HepG2 (cell line): ENCODE data around the gene SCYGR8. TPM values are rescaled to one million over a fixed set of nuclear protein-coding genes. Genes with fewer than 3 reads are reported as not detected.

ENCODE experiments used
- ADNP ChIP-seq: sonication (generic); formaldehyde crosslinking; IDR thresholded peaks from 2 replicates; pipeline ENCODE4 v1.4.0; 2020; ENCODE audit warnings: missing genetic modification reagents
- DDIT3 ChIP-seq: sonication (generic); formaldehyde crosslinking; IDR thresholded peaks from 2 replicates; pipeline ENCODE4 v1.4.0; 2020; ENCODE audit warnings: mild to moderate bottlenecking, missing genetic modification reagents
- HDAC2 ChIP-seq: sonication (generic); formaldehyde crosslinking; IDR thresholded peaks from 2 replicates; pipeline ENCODE4 v1.4.0; 2020; ENCODE audit warnings: missing genetic modification reagents
- HMG20A ChIP-seq: IDR thresholded peaks from 2 replicates; pipeline ENCODE4 v1.6.1; 2016; ENCODE audit warnings: borderline replicate concordance
- MBNL3 ChIP-seq: fragments of 250-450 bp; sonication (Bioruptor Pico); conservative IDR thresholded peaks from 2 replicates; pipeline ENCODE4 v1.8.0; 2022; ENCODE audit warnings: mild to moderate bottlenecking, inconsistent platforms
- THYN1 ChIP-seq: sonication (generic); formaldehyde crosslinking; IDR thresholded peaks from 2 replicates; pipeline ENCODE4 v1.8.1; 2023; ENCODE audit warnings: low read depth, mild to moderate bottlenecking, moderate library complexity, missing genetic modification reagents, borderline replicate concordance
- YEATS4 ChIP-seq: sonication (generic); formaldehyde crosslinking; IDR thresholded peaks from 2 replicates; pipeline ENCODE4 v1.4.0; 2020; ENCODE audit warnings: missing genetic modification reagents, borderline replicate concordance
- ZKSCAN5 ChIP-seq: sonication (generic); formaldehyde crosslinking; IDR thresholded peaks from 2 replicates; pipeline ENCODE4 v1.5.1; 2020; ENCODE audit warnings: mild to moderate bottlenecking, missing genetic modification reagents
- ZNF329 ChIP-seq: sonication (generic); formaldehyde crosslinking; IDR thresholded peaks from 2 replicates; pipeline ENCODE4 v1.9.0; 2021; ENCODE audit warnings: low read depth, mild to moderate bottlenecking, missing genetic modification reagents
- ZNF839 ChIP-seq: sonication (generic); formaldehyde crosslinking; IDR thresholded peaks from 2 replicates; pipeline ENCODE4 v1.4.0; 2020; ENCODE audit warnings: missing genetic modification reagents, mild to moderate bottlenecking, borderline replicate concordance
- ZSCAN22 ChIP-seq: sonication (generic); formaldehyde crosslinking; IDR thresholded peaks from 2 replicates; pipeline ENCODE4 v1.4.0; 2020; ENCODE audit warnings: mild to moderate bottlenecking, missing genetic modification reagents
- polyA plus RNA-seq, 8 experiments: library from polyadenylated mRNA; depleted of rRNA in 3 of 8; stranded (reverse) in 7 of 8; unstranded in 1 of 8; fragments of >200 nt; fragmentation: Illumina TruSeq in 4 of 8; extraction: Trizol in 4 of 8; gene quantifications; 2 replicates each; pipeline versions ENCODE4 v1.2.1 to v1.2.3, GENCODE V29; 2011 to 2016; ENCODE audit warnings: low read depth in 4 of 8, missing spikeins in 1 of 8, mixed read lengths in 1 of 8; ENCODE audit not compliant: insufficient read depth in 1 of 8
- total RNA-seq, 5 experiments: library from RNA; depleted of rRNA; stranded (reverse); fragments of >200 nt; fragmentation: Illumina TruSeq; extraction: Trizol; gene quantifications; 2 replicates each; pipeline ENCODE4 v1.2.3, GENCODE V29; 2016; ENCODE audit warnings: low read depth in 1 of 5
- TF ChIP-seq, protein P1 (sequence below): sonication (generic); formaldehyde crosslinking; IDR thresholded peaks from 2 replicates; pipeline ENCODE4 v1.4.0; 2020; ENCODE audit warnings: mild to moderate bottlenecking, missing genetic modification reagents, borderline replicate concordance
- TF ChIP-seq, protein P2 (sequence below): IDR thresholded peaks from 2 replicates; pipeline ENCODE4 v1.6.1; 2016

SCYGR8 gene
- total and polyA plus RNA-seq, 2 of the 13 experiments (the other 11 are each of a cell fraction or from before 2014, with no cell fraction given) = not detected

DNA sequence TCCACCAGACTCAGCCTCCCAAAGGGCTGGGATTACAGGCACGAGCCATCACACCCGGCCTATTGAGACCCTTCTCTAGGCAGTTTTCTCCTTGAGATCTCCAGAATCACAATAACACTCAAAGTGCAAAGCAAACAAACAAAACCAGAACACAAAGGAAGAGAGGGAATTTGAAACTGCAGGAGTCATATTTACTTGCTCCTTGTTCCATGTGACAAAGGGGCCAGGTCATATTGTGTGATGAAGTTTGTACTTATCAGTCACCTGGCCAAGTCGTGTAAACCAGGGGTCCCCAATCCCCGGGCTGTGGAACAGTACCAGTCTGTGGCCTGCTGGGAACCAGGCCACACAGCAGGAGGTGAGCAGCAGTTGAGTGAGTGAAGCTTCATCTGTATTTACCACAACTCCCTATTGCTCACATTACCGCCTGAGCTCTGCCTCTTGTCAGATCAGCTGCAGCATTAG, 26.5 kb downstream of the SCYGR8 start (continued):
- TF ChIP-seq, protein P1, sequence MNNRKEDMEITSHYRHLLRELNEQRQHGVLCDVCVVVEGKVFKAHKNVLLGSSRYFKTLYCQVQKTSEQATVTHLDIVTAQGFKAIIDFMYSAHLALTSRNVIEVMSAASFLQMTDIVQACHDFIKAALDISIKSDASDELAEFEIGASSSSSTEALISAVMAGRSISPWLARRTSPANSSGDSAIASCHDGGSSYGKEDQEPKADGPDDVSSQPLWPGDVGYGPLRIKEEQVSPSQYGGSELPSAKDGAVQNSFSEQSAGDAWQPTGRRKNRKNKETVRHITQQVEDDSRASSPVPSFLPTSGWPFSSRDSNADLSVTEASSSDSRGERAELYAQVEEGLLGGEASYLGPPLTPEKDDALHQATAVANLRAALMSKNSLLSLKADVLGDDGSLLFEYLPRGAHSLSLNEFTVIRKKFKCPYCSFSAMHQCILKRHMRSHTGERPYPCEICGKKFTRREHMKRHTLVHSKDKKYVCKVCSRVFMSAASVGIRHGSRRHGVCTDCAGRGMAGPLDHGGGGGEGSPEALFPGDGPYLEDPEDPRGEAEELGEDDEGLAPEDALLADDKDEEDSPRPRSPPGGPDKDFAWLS = no peak
- TF ChIP-seq ZKSCAN5 (CRISPR knock-in tag) (peak; percentile 94), ZNF329 (no peak), ZNF839 (CRISPR knock-in tag) (no peak), HDAC2 (CRISPR knock-in tag) (peak; percentile 48; the same call in 1 of the 2 replicates), ZSCAN22 (CRISPR knock-in tag) (no peak), DDIT3 (no peak), THYN1 (CRISPR knock-in tag) (no peak), HMG20A (CRISPR knock-in tag) (peak; percentile 35; the same call in 1 of the 2 replicates), MBNL3 (CRISPR knock-in tag) (no peak), YEATS4 (no peak), ADNP (CRISPR knock-in tag) (0 out of 2 replicates have a peak, but pooled peaks have one; percentile 43)
- TF ChIP-seq, protein P2, sequence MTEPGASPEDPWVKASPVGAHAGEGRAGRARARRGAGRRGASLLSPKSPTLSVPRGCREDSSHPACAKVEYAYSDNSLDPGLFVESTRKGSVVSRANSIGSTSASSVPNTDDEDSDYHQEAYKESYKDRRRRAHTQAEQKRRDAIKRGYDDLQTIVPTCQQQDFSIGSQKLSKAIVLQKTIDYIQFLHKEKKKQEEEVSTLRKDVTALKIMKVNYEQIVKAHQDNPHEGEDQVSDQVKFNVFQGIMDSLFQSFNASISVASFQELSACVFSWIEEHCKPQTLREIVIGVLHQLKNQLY (CRISPR knock-in tag) = peak; percentile 65; the same call in 1 of the 2 replicates
